Activated CD8-positive, alpha-beta T cell treated with anti-CD3 and anti-CD28 coated beads for 36 hours (primary cell): Measurements from ENCODE around the gene MAST2. TPM values are rescaled to one million over a fixed set of nuclear protein-coding genes. Genes with fewer than 3 reads are reported as not detected.
"Not testable (repeated sequence)": the region's sequence is repeated elsewhere in the genome, so short reads cannot be mapped to it uniquely, and the experiment has no call there.

ENCODE experiments used
- ATAC-seq: fragments of 200-7000 bp; cut with Tn5 transposase; one replicate; pipeline ENCODE4 v1.10.0; 2021; ENCODE audit warnings: mild to moderate bottlenecking, moderate library complexity
- CTCF ChIA-PET: fragments of 350-600 bp; sonication (Branson Sonifier 250); formaldehyde crosslinking; loops from one replicate; lab custom pipeline; 2021; ENCODE audit warnings: antibody characterized with exemption; lab: Charles Lee
- POLR2A ChIA-PET: fragments of 350-600 bp; sonication (Branson Sonifier 250); formaldehyde crosslinking; loops from one replicate; lab custom pipeline; 2021; ENCODE audit warnings: antibody characterized with exemption; lab: Charles Lee
- DNase-seq: peaks from one replicate; pipeline ENCODE4 v3.0.0-alpha.2; 2020
- H3K27ac Mint-ChIP-seq: one replicate; pipeline ENCODE4 v1.8.0; 2021; ENCODE audit warnings: mild to moderate bottlenecking, mixed read lengths
- H3K27me3 Mint-ChIP-seq: one replicate; pipeline ENCODE4 v1.8.0; 2021; ENCODE audit warnings: mixed read lengths
- H3K36me3 Mint-ChIP-seq: one replicate; pipeline ENCODE4 v1.8.0; 2021; ENCODE audit warnings: low read depth, mixed read lengths
- H3K4me1 Mint-ChIP-seq: one replicate; pipeline ENCODE4 v1.8.0; 2021; ENCODE audit warnings: low read depth, mixed read lengths
- H3K4me3 Mint-ChIP-seq: one replicate; pipeline ENCODE4 v1.8.0; 2021; ENCODE audit warnings: mild to moderate bottlenecking, moderate library complexity, mixed read lengths
- H3K9me3 Mint-ChIP-seq: one replicate; pipeline ENCODE4 v1.8.0; 2021; ENCODE audit warnings: mixed read lengths
- intact Hi-C: fragments of 100-400 bp; cut with micrococcal nuclease; formaldehyde crosslinking; loops from one replicate; pipeline ENCODE4 v1.10.0; 2022
- total RNA-seq, 2 experiments: library from RNA; stranded (reverse); gene quantifications; one replicate each; pipeline ENCODE4 v1.2.3, GENCODE V29; 2021
- TF ChIP-seq, protein P1 (sequence below): fragments of 200-600 bp; IDR thresholded peaks from one replicate; pipeline ENCODE4 v1.8.0; 2022; ENCODE audit warnings: antibody characterized with exemption, mild to moderate bottlenecking

MAST2 gene
- total RNA-seq, 2 experiments from 2014 or later = 18.2 to 19.5 TPM

DNA sequence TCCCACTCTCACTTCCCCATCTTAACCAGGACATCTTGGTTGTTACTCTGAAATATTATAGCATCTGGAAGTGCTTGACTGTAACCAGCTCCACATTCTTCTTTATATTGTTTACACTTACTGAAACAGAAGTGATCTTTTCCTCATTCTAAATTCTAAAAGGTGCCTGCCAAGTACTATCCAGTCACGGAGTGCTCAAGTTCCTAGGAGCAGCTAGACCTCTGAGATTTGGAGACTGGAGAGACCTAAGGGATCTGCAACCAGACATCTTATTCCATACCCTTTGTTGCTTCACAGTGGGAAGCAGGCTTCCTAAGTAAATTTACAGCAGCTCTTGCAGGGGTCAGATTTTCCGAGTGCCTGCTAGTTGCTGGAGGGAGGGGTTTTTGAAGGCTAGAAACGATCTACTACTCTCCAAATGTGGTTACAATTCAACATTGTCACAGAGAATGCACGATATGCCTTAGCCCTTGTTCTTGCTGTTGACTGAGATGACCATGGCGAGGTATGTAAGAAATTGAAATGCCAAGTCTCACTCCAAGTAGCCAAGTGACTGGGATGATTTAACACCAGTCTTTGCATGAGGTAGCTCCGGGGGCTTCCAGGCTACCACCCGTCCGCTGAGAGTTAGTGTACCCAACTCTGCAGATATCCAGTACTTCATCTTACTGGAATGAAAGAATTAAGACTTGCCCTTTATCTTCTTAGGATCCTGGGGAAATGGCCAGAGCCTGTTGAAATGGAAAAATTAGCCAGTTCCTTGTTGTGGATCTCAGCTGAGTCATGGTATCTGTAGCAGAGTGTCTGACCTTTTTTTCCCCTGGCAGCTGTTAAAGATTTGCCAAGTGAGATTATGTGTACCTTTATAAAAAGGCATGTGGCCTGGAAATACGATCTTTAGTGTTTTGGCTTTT, 150.8 kb downstream of the MAST2 start:
- Mint-ChIP-seq H3K27ac (no peak overlapping the region), H3K4me3 (no peak overlapping the region), H3K9me3 (no peaks in the 10 kb centered on the region), H3K27me3 (no peaks in the 10 kb centered on the region), H3K36me3 (no peaks in the 10 kb centered on the region), H3K4me1 (no peaks in the 10 kb centered on the region)
- intact Hi-C loops = no loop called here
- ATAC-seq = no peak
- TF ChIP-seq, protein P1, sequence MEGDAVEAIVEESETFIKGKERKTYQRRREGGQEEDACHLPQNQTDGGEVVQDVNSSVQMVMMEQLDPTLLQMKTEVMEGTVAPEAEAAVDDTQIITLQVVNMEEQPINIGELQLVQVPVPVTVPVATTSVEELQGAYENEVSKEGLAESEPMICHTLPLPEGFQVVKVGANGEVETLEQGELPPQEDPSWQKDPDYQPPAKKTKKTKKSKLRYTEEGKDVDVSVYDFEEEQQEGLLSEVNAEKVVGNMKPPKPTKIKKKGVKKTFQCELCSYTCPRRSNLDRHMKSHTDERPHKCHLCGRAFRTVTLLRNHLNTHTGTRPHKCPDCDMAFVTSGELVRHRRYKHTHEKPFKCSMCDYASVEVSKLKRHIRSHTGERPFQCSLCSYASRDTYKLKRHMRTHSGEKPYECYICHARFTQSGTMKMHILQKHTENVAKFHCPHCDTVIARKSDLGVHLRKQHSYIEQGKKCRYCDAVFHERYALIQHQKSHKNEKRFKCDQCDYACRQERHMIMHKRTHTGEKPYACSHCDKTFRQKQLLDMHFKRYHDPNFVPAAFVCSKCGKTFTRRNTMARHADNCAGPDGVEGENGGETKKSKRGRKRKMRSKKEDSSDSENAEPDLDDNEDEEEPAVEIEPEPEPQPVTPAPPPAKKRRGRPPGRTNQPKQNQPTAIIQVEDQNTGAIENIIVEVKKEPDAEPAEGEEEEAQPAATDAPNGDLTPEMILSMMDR = no peak
- POLR2A ChIA-PET = no interaction called here
- no peak for DNase-seq
- CTCF ChIA-PET = no interaction called here

DNA sequence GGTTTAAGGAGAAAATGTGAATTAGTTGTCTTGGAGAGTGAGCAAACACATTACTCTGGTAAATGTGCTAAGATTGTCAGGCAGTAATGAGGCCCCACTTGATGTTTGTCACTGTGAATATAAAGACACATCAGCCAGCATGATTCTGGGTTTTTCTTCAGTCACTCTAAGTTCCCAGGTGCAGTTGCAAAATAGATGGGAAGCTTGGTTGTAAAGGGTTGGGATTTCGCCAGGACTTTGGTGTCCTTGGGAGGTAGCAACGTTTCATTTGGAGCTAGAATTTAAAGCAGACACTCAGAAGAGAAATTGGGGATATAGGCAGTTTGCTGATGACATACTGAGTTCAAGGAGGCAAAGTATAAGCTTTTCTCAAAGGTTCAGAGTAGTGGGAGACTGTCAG, 154.3 kb downstream of the MAST2 start:
- POLR2A ChIA-PET = no interaction called here
- H3K4me3 Mint-ChIP-seq = no peak overlapping the region
- intact Hi-C loops = no loop called here

DNA sequence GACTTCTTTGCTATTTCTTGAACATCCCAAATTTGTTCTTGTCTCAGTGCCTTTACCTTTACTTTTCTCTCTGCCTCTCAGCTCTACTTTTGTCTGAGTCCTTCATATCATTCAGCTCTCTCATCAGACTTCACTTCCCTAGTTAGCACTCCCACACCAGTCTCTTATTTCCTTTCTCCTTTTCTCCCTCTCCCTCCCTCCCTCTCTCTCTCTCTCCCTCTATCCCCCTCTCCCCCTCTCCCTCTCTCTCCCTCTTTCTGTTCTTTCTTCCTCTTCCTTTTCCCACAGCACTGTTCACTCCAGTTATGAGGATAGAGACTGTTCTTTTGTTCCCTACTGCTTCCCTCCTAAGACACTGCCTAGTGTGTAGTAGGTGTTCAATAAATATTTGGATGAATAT, 154.9 kb downstream of the MAST2 start:
- H3K27ac Mint-ChIP-seq = no peak overlapping the region
- no peaks in the 10 kb centered on the region for H3K4me1 Mint-ChIP-seq
- no peaks in the 10 kb centered on the region for H3K9me3 Mint-ChIP-seq
- H3K36me3 Mint-ChIP-seq = peaks cover 5% of the 10 kb centered on the region
- DNase-seq (no peak), ATAC-seq (no peak)
- TF ChIP-seq, protein P1 = no peak
- H3K27me3 Mint-ChIP-seq = no peaks in the 10 kb centered on the region
- intact Hi-C loops = no loop called here
- no peak overlapping the region for H3K4me3 Mint-ChIP-seq
- ChIA-PET POLR2A (no interaction called here), CTCF (no interaction called here)

More for the DNA sequence above, 154.3 kb downstream of the MAST2 start:
- H3K27me3 Mint-ChIP-seq = no peaks in the 10 kb centered on the region
- no peak for DNase-seq
- no peak for ATAC-seq
- no peaks in the 10 kb centered on the region for H3K9me3 Mint-ChIP-seq
- TF ChIP-seq, protein P1 = no peak
- no peaks in the 10 kb centered on the region for H3K4me1 Mint-ChIP-seq
- no peak overlapping the region for H3K27ac Mint-ChIP-seq
- CTCF ChIA-PET = no interaction called here
- peaks cover 3% of the 10 kb centered on the region for H3K36me3 Mint-ChIP-seq

DNA sequence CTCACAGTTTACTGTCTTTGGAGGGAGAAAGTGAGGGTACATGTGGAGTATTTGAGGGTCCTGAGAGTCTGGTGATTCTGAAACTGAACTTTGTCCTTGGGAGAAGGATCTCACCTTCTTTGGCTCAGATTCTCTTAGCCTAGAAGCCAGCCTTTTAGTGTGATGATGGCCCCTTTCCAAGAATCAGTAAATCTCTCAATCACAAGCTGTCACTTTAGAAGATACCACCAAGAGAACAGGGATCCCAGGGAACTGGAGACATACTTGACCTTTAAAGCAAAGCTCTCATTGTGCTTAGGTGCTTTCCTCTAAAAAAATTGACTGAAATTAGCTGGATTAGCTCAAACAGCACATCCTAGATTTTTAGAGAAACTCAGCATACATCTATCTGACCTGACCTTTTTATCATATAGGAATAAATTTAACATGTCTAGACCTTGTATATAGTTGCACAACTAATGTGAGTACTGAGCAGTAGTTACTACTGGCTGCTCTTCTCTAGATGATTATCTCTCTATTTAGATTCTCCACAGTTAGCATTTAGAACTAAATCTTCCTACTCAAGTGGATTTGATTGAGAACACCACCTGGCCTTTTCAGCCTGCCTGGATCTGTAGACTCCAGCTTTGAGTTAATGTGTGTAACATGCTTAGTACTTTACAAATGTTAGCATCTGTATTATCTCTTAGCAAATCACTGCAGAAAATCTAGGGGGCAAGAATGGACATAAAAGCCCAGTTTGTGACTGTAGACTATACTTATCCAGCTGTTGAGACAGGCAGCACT, 157.7 kb downstream of the MAST2 start:
- DNase-seq (no peak), ATAC-seq (no peak)
- Mint-ChIP-seq H3K27ac (no peak overlapping the region), H3K27me3 (no peaks in the 10 kb centered on the region), H3K36me3 (peaks cover 8% of the 10 kb centered on the region), H3K4me1 (no peaks in the 10 kb centered on the region), H3K9me3 (no peaks in the 10 kb centered on the region), H3K4me3 (no peak overlapping the region)
- POLR2A ChIA-PET = interaction anchor here (1.7 kb wide), 1 partner anchor 14 kb away, joined by 3 read pairs; no protein-coding TSS in a partner anchor
- intact Hi-C loops = no loop called here
- TF ChIP-seq, protein P1 = no peak
- CTCF ChIA-PET = no interaction called here

DNA sequence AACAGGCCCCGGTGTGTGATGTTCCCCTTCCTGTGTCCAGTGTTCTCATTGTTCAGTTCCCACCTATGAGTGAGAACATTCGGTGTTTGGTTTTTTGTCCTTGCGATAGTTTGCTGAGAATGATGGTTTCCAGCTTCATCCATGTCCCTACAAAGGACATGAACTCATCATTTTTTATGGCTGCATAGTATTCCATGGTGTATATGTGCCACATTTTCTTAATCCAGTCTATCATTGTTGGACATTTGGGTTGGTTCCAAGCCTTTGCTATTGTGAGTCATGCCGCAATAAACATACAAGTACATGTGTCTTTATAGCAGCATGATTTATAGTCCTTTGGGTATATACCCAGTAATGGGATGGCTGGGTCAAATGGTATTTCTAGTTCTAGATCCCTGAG, 158.5 kb downstream of the MAST2 start:
- H3K27me3 Mint-ChIP-seq, POLR2A ChIA-PET, ATAC-seq, H3K9me3 Mint-ChIP-seq, H3K36me3 Mint-ChIP-seq, H3K4me3 Mint-ChIP-seq, DNase-seq, intact Hi-C loops, H3K27ac Mint-ChIP-seq, CTCF ChIA-PET, H3K4me1 Mint-ChIP-seq: not testable (repeated sequence)
